CD1c-positive myeloid dendritic cell (primary cell): ENCODE results near the gene AHNAK2.

Experiments
- DNase-seq: peaks from one replicate; pipeline ENCODE4 v3.0.0-alpha.2; 2016; ENCODE audit errors: extremely low spot score

Gene AHNAK2

GRCh38 chr14:104939666-104940410 is 38.3 kb downstream of the AHNAK2 start:
- peak; percentile 42 for DNase-seq

GRCh38 chr14:104938960-104939359 is 39.2 kb downstream of the AHNAK2 start:
- DNase-seq, result no peak

GRCh38 chr14:104938436-104938835 is 39.7 kb downstream of the AHNAK2 start:
- no peak for DNase-seq

GRCh38 chr14:104937694-104938365 is 40.3 kb downstream of the AHNAK2 start:
- DNase-seq, result no peak

- no peak for DNase-seq
Observed at GRCh38 chr14:104937161-104937560, 41.0 kb downstream of the AHNAK2 start.

- no peak for DNase-seq
Observed at GRCh38 chr14:104936361-104937155, 41.6 kb downstream of the AHNAK2 start.

GRCh38 chr14:104935955-104936354 is 42.2 kb downstream of the AHNAK2 start:
- DNase-seq, result no peak

GRCh38 chr14:104935026-104935650 is 43.0 kb downstream of the AHNAK2 start:
- no peak for DNase-seq

- DNase-seq, result no peak
Observed at GRCh38 chr14:104933746-104934733, 44.1 kb downstream of the AHNAK2 start.

GRCh38 chr14:104932676-104933631 is 45.2 kb downstream of the AHNAK2 start:
- peak; percentile 94 for DNase-seq

GRCh38 chr14:104931771-104932675 is 46.2 kb downstream of the AHNAK2 start:
- DNase-seq, result no peak

- no peak for DNase-seq
Observed at GRCh38 chr14:104931304-104931770, 46.8 kb downstream of the AHNAK2 start.

- no peak for DNase-seq
Observed at GRCh38 chr14:104930526-104931303, 47.5 kb downstream of the AHNAK2 start.

GRCh38 chr14:104929268-104930230 is 48.6 kb downstream of the AHNAK2 start:
- no peak for DNase-seq

GRCh38 chr14:104928391-104929133 is 49.6 kb downstream of the AHNAK2 start:
- DNase-seq, result no peak

- DNase-seq, result no peak
Observed at GRCh38 chr14:104927901-104928300, 50.3 kb downstream of the AHNAK2 start.
